Sigmoid colon (tissue), 7 donors: ENCODE measurements around the gene HIBADH. TPM values are rescaled to one million over a fixed set of nuclear protein-coding genes. Genes with fewer than 3 reads are reported as not detected.

ENCODE experiments used
- DNase-seq: peaks from one replicate; pipeline ENCODE4 v3.0.0-alpha.2; 2019
- H3K27ac ChIP-seq, 4 donors: fragments of 200-600 bp; sonication (generic); one replicate each; pipeline ENCODE4 v1.5.1; 2016 to 2019; ENCODE audit warnings: mild to moderate bottlenecking in 1 of 4
- H3K27me3 ChIP-seq, 3 donors: fragments of 200-600 bp; sonication (generic); one replicate each; pipeline ENCODE4 v1.5.1; 2019; ENCODE audit warnings: mild to moderate bottlenecking in 1 of 3
- H3K36me3 ChIP-seq, 4 donors: fragments of 200-600 bp; sonication (generic); one replicate each; pipeline ENCODE4 v1.5.1; 2016 to 2019
- H3K4me1 ChIP-seq, 4 donors: fragments of 200-600 bp; sonication (generic); one replicate each; pipeline ENCODE4 v1.5.1; 2017 to 2019
- H3K4me3 ChIP-seq, 4 donors: fragments of 200-600 bp; sonication (generic); one replicate each; pipeline ENCODE4 v1.5.1; 2017 to 2019; ENCODE audit warnings: mild to moderate bottlenecking in 2 of 4, moderate library complexity in 1 of 4
- H3K9me3 ChIP-seq, 4 donors: fragments of 200-600 bp in 3 of 4; sonication (generic) in 3 of 4; one replicate each; pipeline versions ENCODE4 v1.5.1 to v1.6.1; 2013 to 2019
- EP300 ChIP-seq, 4 donors: sonication (generic); formaldehyde crosslinking; IDR thresholded peaks; one replicate each; pipeline ENCODE4 v1.6.1; 2017; ENCODE audit warnings: antibody characterized with exemption in 4 of 4
- POLR2A ChIP-seq, 2 donors: fragments of 450-650 bp; IDR thresholded peaks; one replicate each; pipeline ENCODE4 v1.6.1; 2016; ENCODE audit warnings: antibody characterized with exemption in 2 of 2, mild to moderate bottlenecking in 2 of 2, moderate library complexity in 2 of 2
- POLR2AphosphoS5 ChIP-seq, 4 donors: sonication (generic); formaldehyde crosslinking; IDR thresholded peaks; one replicate each; pipeline ENCODE4 v1.6.1; 2017; ENCODE audit warnings: antibody characterized with exemption in 4 of 4
- WGBS, 2 donors: extraction: QIAGEN DNeasy Blood & Tissue Kit; methylation state at CpG; one replicate each; pipeline ENCODE4 v1.1.7; 2013; 5-methylcytosine and 5-hydroxymethylcytosine counted together
- intact Hi-C: fragments of 100-400 bp; cut with DNase I; formaldehyde crosslinking; loops from one replicate; pipeline ENCODE4 v1.15.1; 2023
- polyA plus RNA-seq, 3 donors: library from polyadenylated mRNA; stranded (reverse); fragments of 200-250 nt; gene quantifications; one replicate each; pipeline ENCODE4 v1.2.3, GENCODE V29; 2013
- total RNA-seq, 4 donors: library from RNA; depleted of rRNA; stranded (reverse); fragments of >200 nt; gene quantifications; one replicate each; pipeline ENCODE4 v1.1.0, GENCODE V29; 2016
- TF ChIP-seq, protein P1 (sequence below), 4 experiments: fragments of 450-650 bp in 3 of 4; fragments of 200-600 bp in 1 of 4; IDR thresholded peaks; one replicate each; pipeline ENCODE4 v1.5.1; 2016 to 2019; ENCODE audit warnings: antibody characterized with exemption in 4 of 4, mild to moderate bottlenecking in 3 of 4, moderate library complexity in 2 of 4
- donor health status: healthy with polysubstance abuse.
- donor health status: Bipolar disorder and iron deficiency.
- donor health status: healthy.

The HIBADH gene
- total and polyA plus RNA-seq, 7 donors = 23.4 to 89.5 (median 63.5) TPM

DNA sequence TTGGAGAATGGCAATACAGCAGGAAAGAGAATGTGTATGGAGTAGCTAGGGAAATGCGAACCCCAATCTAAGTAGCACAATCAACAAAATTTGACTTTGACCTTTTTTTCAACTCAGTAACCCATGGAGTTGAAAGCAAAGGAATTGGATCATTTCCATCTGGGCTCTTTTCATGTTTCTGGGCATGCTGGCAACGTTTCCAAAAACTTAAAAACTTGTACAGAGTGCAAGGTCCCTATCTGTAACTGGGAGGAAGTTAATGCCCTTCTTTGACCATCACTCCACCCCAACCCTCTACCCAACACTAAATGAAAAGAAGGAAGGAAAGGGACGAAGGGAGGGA, 1.3 kb upstream of the HIBADH start:
- Histone ChIP-seq H3K4me3 (no peak overlapping the region), H3K27me3 (no peaks in the 10 kb centered on the region)
- intact Hi-C loops = loop anchor here (5.0 to 10.0 kb wide), 3 partner anchors 467 to 1459 kb away; partner anchors contain the start of genes CBX3, HNRNPA2B1 and JAZF1

DNA sequence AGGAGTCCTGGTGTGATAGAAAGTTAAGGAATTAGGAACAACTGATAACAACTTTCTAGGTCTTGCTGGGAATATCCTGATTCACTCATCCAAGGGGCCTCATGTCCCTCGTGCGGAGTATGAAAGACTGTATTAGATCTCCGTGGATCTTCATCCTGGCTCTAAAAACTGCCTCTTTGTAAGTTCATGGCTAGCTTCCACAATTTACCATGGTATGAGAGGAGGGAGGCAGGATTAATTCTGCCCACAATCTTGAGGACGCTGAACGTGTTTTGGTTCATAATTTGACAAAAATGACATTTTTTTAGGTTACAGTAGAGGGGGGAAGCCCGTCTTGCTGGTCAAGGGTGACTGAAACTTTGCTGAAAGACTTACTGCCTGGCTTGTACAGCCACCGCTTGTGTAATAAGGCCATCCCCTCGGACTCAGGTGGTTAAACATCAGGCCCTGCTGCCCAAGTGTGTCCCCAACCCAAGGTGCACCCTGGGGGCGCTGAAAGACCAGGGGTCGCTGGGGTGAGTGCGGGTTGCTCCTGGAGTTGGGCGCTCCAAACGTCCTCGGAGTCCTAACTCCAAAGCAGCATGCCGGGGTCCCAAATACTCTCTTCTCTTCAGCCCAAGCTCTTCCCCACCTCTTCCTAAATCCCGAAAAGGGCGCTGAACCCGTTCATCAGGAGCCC, 733 bp downstream of the HIBADH start:
- Histone ChIP-seq H3K9me3 (no peaks in the 10 kb centered on the region), H3K36me3 (no peaks in the 10 kb centered on the region), H3K4me3 (peak overlapping the region; percentile 72 to 97 (median 90)), H3K27me3 (no peaks in the 10 kb centered on the region), H3K27ac (peak overlapping the region; percentile 91 to 99 (median 93)), H3K4me1 (peaks cover 0 to 16% (median 13%) of the 10 kb centered on the region in 4 donors)
- intact Hi-C loops = loop anchor here (1.0 to 10.0 kb wide), 4 partner anchors 78 to 1457 kb away; partner anchors contain the start of genes CBX3, HNRNPA2B1, JAZF1 and TAX1BP1
- 4 to 9% methylated on average over 18 of the region's 18 CpGs for WGBS, 2 donors
- TF ChIP-seq POLR2A (IDR thresholded peaks at IDR 0.05) (no peak), EP300 (IDR thresholded peaks at IDR 0.05) (no peak), POLR2AphosphoS5 (IDR thresholded peaks at IDR 0.05) (no peak)
- TF ChIP-seq, protein P1, sequence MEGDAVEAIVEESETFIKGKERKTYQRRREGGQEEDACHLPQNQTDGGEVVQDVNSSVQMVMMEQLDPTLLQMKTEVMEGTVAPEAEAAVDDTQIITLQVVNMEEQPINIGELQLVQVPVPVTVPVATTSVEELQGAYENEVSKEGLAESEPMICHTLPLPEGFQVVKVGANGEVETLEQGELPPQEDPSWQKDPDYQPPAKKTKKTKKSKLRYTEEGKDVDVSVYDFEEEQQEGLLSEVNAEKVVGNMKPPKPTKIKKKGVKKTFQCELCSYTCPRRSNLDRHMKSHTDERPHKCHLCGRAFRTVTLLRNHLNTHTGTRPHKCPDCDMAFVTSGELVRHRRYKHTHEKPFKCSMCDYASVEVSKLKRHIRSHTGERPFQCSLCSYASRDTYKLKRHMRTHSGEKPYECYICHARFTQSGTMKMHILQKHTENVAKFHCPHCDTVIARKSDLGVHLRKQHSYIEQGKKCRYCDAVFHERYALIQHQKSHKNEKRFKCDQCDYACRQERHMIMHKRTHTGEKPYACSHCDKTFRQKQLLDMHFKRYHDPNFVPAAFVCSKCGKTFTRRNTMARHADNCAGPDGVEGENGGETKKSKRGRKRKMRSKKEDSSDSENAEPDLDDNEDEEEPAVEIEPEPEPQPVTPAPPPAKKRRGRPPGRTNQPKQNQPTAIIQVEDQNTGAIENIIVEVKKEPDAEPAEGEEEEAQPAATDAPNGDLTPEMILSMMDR (IDR thresholded peaks at IDR 0.05) = no peak
- peak; percentile 72 for DNase-seq

More for the DNA sequence above, 1.3 kb upstream of the HIBADH start:
- DNase-seq = no peak
- Histone ChIP-seq H3K4me1 (peaks cover 0 to 16% (median 13%) of the 10 kb centered on the region in 4 donors), H3K27ac (peak overlapping the region in 2 of 4 donors; percentile 93 to 99), H3K36me3 (no peaks in the 10 kb centered on the region), H3K9me3 (no peaks in the 10 kb centered on the region)
- TF ChIP-seq POLR2AphosphoS5 (IDR thresholded peaks at IDR 0.05) (no peak), EP300 (IDR thresholded peaks at IDR 0.05) (no peak), POLR2A (IDR thresholded peaks at IDR 0.05) (no peak)
- TF ChIP-seq, protein P1 (IDR thresholded peaks at IDR 0.05) = no peak
- 44 to 65% methylated on average over 3 of the region's 3 CpGs for WGBS, 2 donors

DNA sequence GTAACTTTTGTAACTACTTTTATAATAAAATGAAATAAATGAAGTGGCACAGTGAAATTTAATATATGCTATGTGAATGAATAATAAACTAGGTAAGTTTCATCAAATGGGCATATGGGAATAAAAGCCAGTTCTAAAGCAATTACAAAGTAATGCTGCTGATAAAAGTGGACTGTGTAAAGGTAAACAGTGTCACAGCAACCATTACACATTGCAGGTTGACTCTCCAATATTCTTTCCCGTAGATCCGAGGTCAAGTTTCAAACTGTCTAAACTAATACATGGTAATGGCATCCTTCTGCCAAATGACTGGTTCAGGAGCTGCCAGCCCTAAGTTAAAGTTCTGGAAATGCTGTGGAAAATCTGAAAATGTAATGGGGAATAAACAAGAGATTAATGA, 6.0 kb downstream of the HIBADH start:
- Histone ChIP-seq H3K27ac (no peak overlapping the region), H3K4me1 (peaks cover 0 to 14% (median 7%) of the 10 kb centered on the region in 4 donors)

DNA sequence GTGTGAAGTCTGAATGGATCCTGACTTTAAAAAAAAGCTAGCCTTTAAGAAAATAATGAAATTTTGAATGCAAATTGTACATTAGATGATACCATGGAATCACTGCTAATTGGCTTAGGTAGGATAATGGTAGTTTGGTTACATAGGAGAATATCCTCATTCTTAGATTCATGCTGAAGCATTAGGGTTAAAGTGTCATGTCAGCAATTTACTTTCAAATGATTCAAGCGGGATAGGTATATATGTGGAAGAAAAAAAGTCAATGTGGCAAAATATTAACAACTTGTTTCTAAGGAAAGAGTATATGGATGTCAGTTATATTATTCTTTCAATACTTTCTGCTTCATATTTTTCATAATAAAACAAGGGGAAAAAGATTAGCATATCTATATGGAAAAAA, 7.5 kb downstream of the HIBADH start:
- H3K36me3 ChIP-seq = no peaks in the 10 kb centered on the region
- intact Hi-C loops = loop anchor here (5.0 kb wide), 1 partner anchor 38 kb away; no protein-coding TSS in a partner anchor
- no peak overlapping the region for H3K27ac ChIP-seq
- DNase-seq = no peak
- no peaks in the 10 kb centered on the region for H3K27me3 ChIP-seq
- 94% methylated on average over 1 of the region's 1 CpG for WGBS, 2 donors
- H3K4me3 ChIP-seq = no peak overlapping the region
- no peak for TF ChIP-seq EP300 (IDR thresholded peaks at IDR 0.05)
- TF ChIP-seq, protein P1 (IDR thresholded peaks at IDR 0.05) = no peak
- TF ChIP-seq POLR2AphosphoS5 (IDR thresholded peaks at IDR 0.05) = no peak
- TF ChIP-seq POLR2A (IDR thresholded peaks at IDR 0.05) = no peak
- H3K9me3 ChIP-seq = no peaks in the 10 kb centered on the region
- peaks cover 0 to 7% (median 0%) of the 10 kb centered on the region in 4 donors for H3K4me1 ChIP-seq

More for the DNA sequence above, 6.0 kb downstream of the HIBADH start:
- Histone ChIP-seq H3K27me3 (no peaks in the 10 kb centered on the region), H3K4me3 (no peak overlapping the region), H3K9me3 (no peaks in the 10 kb centered on the region), H3K36me3 (no peaks in the 10 kb centered on the region)
- intact Hi-C loops = loop anchor here (5.0 kb wide), 1 partner anchor 39 kb away; no protein-coding TSS in a partner anchor
- WGBS, 2 donors = 66 to 83% methylated on average over 2 of the region's 2 CpGs
- TF ChIP-seq, protein P1 (IDR thresholded peaks at IDR 0.05) = no peak
- no peak for TF ChIP-seq POLR2A (IDR thresholded peaks at IDR 0.05)
- no peak for TF ChIP-seq EP300 (IDR thresholded peaks at IDR 0.05)
- no peak for TF ChIP-seq POLR2AphosphoS5 (IDR thresholded peaks at IDR 0.05)
- no peak for DNase-seq
